HG03066 (cell line): ENCODE measurements around the gene MMP20.
"Not testable (repeated sequence)": the region's sequence is repeated elsewhere in the genome, so short reads cannot be mapped to it uniquely, and the experiment has no call there.

ENCODE experiments used
- ATAC-seq: cut with Tn5 transposase; IDR thresholded peaks from one replicate; pipeline ENCODE4 v1.9.1; 2021; ENCODE audit warnings: low read depth; ENCODE audit not compliant: unreplicated experiment

MMP20 gene, protein sequence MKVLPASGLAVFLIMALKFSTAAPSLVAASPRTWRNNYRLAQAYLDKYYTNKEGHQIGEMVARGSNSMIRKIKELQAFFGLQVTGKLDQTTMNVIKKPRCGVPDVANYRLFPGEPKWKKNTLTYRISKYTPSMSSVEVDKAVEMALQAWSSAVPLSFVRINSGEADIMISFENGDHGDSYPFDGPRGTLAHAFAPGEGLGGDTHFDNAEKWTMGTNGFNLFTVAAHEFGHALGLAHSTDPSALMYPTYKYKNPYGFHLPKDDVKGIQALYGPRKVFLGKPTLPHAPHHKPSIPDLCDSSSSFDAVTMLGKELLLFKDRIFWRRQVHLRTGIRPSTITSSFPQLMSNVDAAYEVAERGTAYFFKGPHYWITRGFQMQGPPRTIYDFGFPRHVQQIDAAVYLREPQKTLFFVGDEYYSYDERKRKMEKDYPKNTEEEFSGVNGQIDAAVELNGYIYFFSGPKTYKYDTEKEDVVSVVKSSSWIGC

GRCh38 chr11:102625177-102625576 lies at the start of gene MMP20:
Gene MMP20, minus strand, starts transcription at chr11:102625332. Its CDS starts 13 bp downstream, at chr11:102625319.
- ATAC-seq: no peak

- ATAC-seq: peak; percentile 56
Observed at GRCh38 chr11:102669664-102670063, 44.5 kb upstream of the MMP20 start.

GRCh38 chr11:102666331-102666957 lies 41.3 kb upstream of the MMP20 start:
- peak; percentile 41 for ATAC-seq

DNA sequence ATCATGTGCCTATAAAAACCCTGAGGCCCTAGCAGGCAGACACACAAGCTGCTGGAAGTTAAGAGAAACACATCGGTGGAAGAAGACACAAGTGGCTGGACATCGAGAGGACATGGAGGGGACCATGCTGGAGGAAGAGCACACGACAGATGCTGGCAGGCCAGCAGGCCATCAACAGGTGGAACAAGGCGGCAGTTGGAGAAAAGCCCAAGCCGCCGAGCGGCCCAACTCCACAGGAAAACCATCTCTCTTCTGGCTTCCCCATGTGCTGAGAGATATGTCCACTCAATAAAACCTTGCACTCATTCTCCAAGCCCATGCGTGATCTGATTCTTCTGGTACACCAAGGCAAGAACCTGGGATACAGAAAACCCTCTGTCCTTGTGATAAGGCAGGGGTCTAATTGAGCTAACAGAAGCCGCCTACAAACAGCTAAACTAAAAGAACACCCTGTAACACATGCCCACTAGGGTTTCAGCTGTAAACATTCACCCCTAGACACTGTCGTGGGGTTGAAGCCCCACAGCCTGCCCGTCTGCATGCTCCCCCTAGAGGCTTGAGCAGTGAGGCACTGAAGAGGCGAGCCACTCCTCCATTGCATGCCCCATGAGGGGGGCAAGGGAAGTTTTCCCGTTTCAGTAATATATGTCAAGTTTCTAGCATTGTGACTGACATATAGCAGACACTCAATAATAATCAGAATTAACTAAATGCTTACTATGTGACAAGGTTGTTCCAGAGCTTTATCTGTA lies 39.0 kb upstream of the MMP20 start:
- no peak for ATAC-seq

- no peak for ATAC-seq
Observed at GRCh38 chr11:102662607-102663006, 37.5 kb upstream of the MMP20 start.

DNA sequence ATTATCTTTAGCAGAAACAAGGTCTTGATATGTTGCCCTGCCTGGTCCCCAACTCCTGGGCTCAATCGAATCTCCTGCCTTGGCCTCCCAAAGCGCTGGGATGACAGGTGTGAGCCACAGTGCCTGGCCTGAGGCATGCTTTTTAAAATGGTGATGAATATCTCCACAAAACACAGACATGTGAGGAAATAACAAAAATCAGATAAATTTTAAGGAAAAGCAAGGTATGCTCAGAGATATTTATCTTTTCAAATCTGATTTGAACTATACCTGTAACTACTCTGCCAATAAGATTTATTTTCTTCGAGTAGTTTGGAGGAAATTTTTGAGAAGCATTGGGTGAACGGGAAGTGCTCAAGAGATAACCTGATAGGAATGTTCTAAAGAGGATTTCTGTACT lies 35.9 kb upstream of the MMP20 start:
- no peak for ATAC-seq

DNA sequence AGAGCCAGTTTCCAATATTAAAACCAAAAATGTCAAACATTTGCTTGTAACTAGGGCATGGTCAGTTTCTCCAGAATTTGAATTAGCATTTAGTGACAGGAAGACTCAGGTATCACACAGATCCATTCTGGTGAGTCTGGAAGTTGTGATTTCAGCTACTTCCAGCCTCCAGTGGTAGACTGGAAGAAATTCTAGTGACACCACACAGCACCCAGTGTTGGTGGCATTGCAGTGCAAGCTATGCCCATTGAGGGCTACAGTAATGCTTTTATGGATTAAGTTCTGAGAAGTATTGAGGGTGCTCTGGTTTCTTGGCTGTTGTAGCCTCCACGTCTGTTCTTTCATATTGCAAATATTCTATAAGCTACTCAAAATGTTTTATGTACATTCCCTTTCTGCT lies 31.4 kb upstream of the MMP20 start:
- no peak for ATAC-seq

DNA sequence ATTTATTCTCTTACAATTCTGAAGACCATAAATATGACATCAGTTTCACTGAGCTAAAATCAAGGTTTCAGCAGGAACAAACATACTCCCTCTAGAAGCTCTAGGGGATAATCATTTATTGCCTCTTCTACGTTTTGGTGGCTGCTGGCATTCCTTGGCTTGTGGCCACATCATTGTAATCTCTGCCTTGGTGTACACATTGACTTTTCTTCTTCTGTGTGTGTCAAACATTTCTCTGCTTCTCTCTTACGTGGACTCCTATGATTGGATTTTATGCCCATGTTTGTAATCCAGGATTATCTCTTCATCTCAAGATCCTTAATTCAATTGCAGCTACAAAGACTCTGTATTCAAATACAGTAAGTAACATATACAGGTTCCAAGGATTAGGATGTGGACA lies 30.4 kb upstream of the MMP20 start:
- no peak for ATAC-seq

- no peak for ATAC-seq
Observed at GRCh38 chr11:102654761-102655160, 29.6 kb upstream of the MMP20 start.

- no peak for ATAC-seq
Observed at GRCh38 chr11:102653744-102654291, 28.7 kb upstream of the MMP20 start.

GRCh38 chr11:102647430-102647829 lies 22.3 kb upstream of the MMP20 start:
- ATAC-seq: no peak

GRCh38 chr11:102643941-102644340 lies 18.8 kb upstream of the MMP20 start:
- ATAC-seq: no peak

DNA sequence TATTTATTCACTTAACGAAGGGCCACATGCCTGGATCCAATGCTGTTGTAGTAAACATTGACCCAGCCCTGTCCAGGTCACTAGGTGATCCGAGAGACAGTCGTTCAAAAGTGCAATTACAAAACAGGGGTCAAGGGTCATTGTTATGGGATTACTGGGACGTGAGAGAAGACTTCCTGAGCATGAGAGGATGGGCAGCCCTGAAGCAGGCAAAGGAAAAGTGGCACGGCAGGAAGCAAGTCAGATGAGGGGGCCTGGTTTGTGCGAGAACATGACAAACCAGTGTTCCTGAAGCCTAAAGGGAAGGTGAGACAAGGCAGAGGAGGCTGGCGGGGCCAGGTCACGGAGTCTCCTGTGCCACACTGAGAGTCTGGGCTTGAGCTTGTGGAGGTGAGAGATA lies 15.8 kb upstream of the MMP20 start:
- no peak for ATAC-seq

- no peak for ATAC-seq
Observed at GRCh38 chr11:102639656-102640055, 14.5 kb upstream of the MMP20 start.

GRCh38 chr11:102637731-102638130 lies 12.6 kb upstream of the MMP20 start:
- no peak for ATAC-seq

- no peak for ATAC-seq
Observed at GRCh38 chr11:102633385-102634026, 8.4 kb upstream of the MMP20 start.

GRCh38 chr11:102632026-102632425 lies 6.9 kb upstream of the MMP20 start:
- ATAC-seq: no peak

- no peak for ATAC-seq
Observed at GRCh38 chr11:102630598-102631448, 5.7 kb upstream of the MMP20 start.

GRCh38 chr11:102629908-102630307 lies 4.8 kb upstream of the MMP20 start:
- not testable (repeated sequence) for ATAC-seq

- no peak for ATAC-seq
Observed at GRCh38 chr11:102626676-102627075, 1.5 kb upstream of the MMP20 start.
